ENCODE measurements around the gene HTATIP2.

- TF ChIP-seq, protein P1, sequence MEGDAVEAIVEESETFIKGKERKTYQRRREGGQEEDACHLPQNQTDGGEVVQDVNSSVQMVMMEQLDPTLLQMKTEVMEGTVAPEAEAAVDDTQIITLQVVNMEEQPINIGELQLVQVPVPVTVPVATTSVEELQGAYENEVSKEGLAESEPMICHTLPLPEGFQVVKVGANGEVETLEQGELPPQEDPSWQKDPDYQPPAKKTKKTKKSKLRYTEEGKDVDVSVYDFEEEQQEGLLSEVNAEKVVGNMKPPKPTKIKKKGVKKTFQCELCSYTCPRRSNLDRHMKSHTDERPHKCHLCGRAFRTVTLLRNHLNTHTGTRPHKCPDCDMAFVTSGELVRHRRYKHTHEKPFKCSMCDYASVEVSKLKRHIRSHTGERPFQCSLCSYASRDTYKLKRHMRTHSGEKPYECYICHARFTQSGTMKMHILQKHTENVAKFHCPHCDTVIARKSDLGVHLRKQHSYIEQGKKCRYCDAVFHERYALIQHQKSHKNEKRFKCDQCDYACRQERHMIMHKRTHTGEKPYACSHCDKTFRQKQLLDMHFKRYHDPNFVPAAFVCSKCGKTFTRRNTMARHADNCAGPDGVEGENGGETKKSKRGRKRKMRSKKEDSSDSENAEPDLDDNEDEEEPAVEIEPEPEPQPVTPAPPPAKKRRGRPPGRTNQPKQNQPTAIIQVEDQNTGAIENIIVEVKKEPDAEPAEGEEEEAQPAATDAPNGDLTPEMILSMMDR (conservative IDR thresholded peaks at IDR 0.05 in 1 of 2, IDR thresholded peaks at IDR 0.05 in 1 of 2; ENCODE audit: extremely low read depth in 1 of 2, insufficient read depth in 1 of 2, low read depth in 1 of 2, low read length in 2 of 2), result no peak
- TF ChIP-seq EZH2 (IDR thresholded peaks at IDR 0.05; ENCODE audit: borderline replicate concordance, low read length), result no peak
These were observed 12.4 kb upstream of the HTATIP2 start for GRCh38 chr11:20351136-20351535.

Measured in mammary epithelial cell (primary cell).